K562 (cell line): Measurements from ENCODE around the gene RBP3. TPM values are rescaled to one million over a fixed set of nuclear protein-coding genes. Genes with fewer than 3 reads are reported as not detected.

Source experiments
- ATAC-seq: fragments of 200-7000 bp; cut with Tn5 transposase; 3 replicates; pipeline ENCODE4 v1.9.1; 2020; ENCODE audit warnings: moderate library complexity
- BruUV-seq: library from RNA; stranded (reverse); fragments of 400-500 nt; replicated peaks from 2 replicates; lab custom pipeline; 2021; lab: Mats Ljungman, UMichigan
- CTCF ChIA-PET: fragments of 300-600 bp; formaldehyde crosslinking; extraction: SDS; loops from one replicate; lab custom pipeline; 2021; ENCODE audit warnings: low intra/inter-chr PET ratio; lab: Yijun Ruan, JAX
- POLR2A ChIA-PET: fragments of 300-600, 350-650 bp; sonication (Branson Sonifier 250); formaldehyde crosslinking; extraction: SDS; loops from one replicate; lab custom pipeline; 2021; ENCODE audit warnings: antibody characterized with exemption, inconsistent platforms; lab: Yijun Ruan, JAX
- DNase-seq, 4 experiments: peaks; one replicate each; pipeline versions ENCODE4 v3.0.0 to v3.0.0-alpha.2; 2011 to 2018; ENCODE audit warnings: low spot score in 3 of 4, mixed read lengths in 3 of 4; ENCODE audit errors: extremely low read depth in 1 of 4
- FAIRE-seq: peaks from 2 replicates; lab custom pipeline; 2011; peaks lifted over from hg19 to GRCh38; lab: Jason Lieb, UNC
- H2AFZ ChIP-seq: 2 replicates; pipeline ENCODE4 v1.6.0; 2011; ENCODE audit warnings: low read depth, low read length, control low read depth, inconsistent platforms
- H3K27ac ChIP-seq: fragments of 200-600 bp; 3 replicates; pipeline ENCODE4 v1.8.0; 2011; ENCODE audit warnings: low read depth, mild to moderate bottlenecking, control low read depth, inconsistent platforms, low read length, moderate library complexity, mixed read lengths; ENCODE audit errors: extremely low read depth
- H3K27me3 ChIP-seq, 2 experiments: fragments of 300-600 bp in 1 of 2; 2 replicates in 1 of 2; 3 replicates in 1 of 2; pipeline versions ENCODE4 v1.6.0 to v1.8.0; 2011; ENCODE audit warnings: inconsistent platforms in 2 of 2, low read length in 2 of 2, mild to moderate bottlenecking in 1 of 2, mixed read lengths in 1 of 2, moderate library complexity in 1 of 2; ENCODE audit not compliant: control insufficient read depth in 2 of 2, insufficient read depth in 2 of 2
- H3K36me3 ChIP-seq: fragments of 300-600 bp; 3 replicates; pipeline ENCODE4 v1.8.0; 2011; ENCODE audit warnings: mild to moderate bottlenecking, low read length, inconsistent platforms; ENCODE audit not compliant: control insufficient read depth, insufficient read depth
- H3K4me1 ChIP-seq, 2 experiments: fragments of 200-600 bp in 1 of 2; replicated peaks in 1 of 2; 2 replicates in 1 of 2; 3 replicates in 1 of 2; pipeline versions ENCODE4 v1.5.1 to v1.8.0; 2011; ENCODE audit warnings: inconsistent platforms in 2 of 2, low read length in 2 of 2, mild to moderate bottlenecking in 1 of 2, mixed read lengths in 1 of 2, moderate library complexity in 1 of 2; ENCODE audit not compliant: control insufficient read depth in 2 of 2, insufficient read depth in 2 of 2
- H3K4me2 ChIP-seq: 2 replicates; pipeline ENCODE4 v1.6.1; 2011; ENCODE audit warnings: low read length, control low read depth, inconsistent platforms, mixed read lengths; ENCODE audit not compliant: insufficient read depth
- H3K4me3 ChIP-seq: fragments of 200-600 bp; sonication (generic), shearing (Covaris generic); 2 replicates; pipeline ENCODE4 v1.5.1; 2016; ENCODE audit warnings: control low read depth, inconsistent platforms
- H3K79me2 ChIP-seq: fragments of 200-600 bp; 3 replicates; pipeline ENCODE4 v1.8.0; 2011; ENCODE audit warnings: low read length, inconsistent platforms; ENCODE audit not compliant: control insufficient read depth, insufficient read depth
- H3K9ac ChIP-seq, 2 experiments: 2 replicates each; pipeline versions ENCODE4 v1.6.0 to v1.6.1; 2011; ENCODE audit warnings: low read depth in 2 of 2, low read length in 2 of 2, control low read depth in 1 of 2, inconsistent platforms in 1 of 2, mild to moderate bottlenecking in 1 of 2, mixed read lengths in 1 of 2; ENCODE audit not compliant: insufficient read depth in 1 of 2
- H3K9me1 ChIP-seq: one replicate; pipeline ENCODE4 v1.6.0; 2011; ENCODE audit warnings: inconsistent platforms, mild to moderate bottlenecking, low read length, moderate library complexity; ENCODE audit not compliant: control insufficient read depth, insufficient read depth
- H3K9me3 ChIP-seq: replicated peaks from 2 replicates; pipeline ENCODE4 v1.5.1; 2011; ENCODE audit warnings: low read depth, low read length, inconsistent platforms; ENCODE audit not compliant: control insufficient read depth, insufficient read depth
- H4K20me1 ChIP-seq: replicated peaks from 2 replicates; pipeline ENCODE4 v1.6.1; 2011; ENCODE audit warnings: low read length, inconsistent platforms, mixed read lengths; ENCODE audit not compliant: control insufficient read depth, insufficient read depth
- ELF1 ChIP-seq: fragments of 200-800 bp; sonication (Bioruptor generic); IDR thresholded peaks from 2 replicates; pipeline ENCODE4 v1.6.1; 2016; ENCODE audit warnings: missing genetic modification characterization, missing compliant biosample characterization
- GABPB1 ChIP-seq: sonication (generic); formaldehyde crosslinking; IDR thresholded peaks from 2 replicates; pipeline ENCODE4 v1.8.0; 2022; ENCODE audit warnings: mild to moderate bottlenecking, missing genetic modification reagents
- RBM17 ChIP-seq: fragments of 200-400 bp; formaldehyde crosslinking; IDR thresholded peaks from 2 replicates; pipeline ENCODE4 v1.6.1; 2017; ENCODE audit warnings: low read depth, mild to moderate bottlenecking, low read length, borderline replicate concordance
- RBM22 ChIP-seq: fragments of 200-400 bp; formaldehyde crosslinking; IDR thresholded peaks from 2 replicates; pipeline ENCODE4 v1.6.1; 2018; ENCODE audit warnings: low read length, low read depth; ENCODE audit not compliant: poor library complexity, severe bottlenecking
- SRSF7 ChIP-seq: fragments of 200-400 bp; formaldehyde crosslinking; optimal IDR thresholded peaks from 2 replicates; pipeline ENCODE3; 2017; ENCODE audit warnings: mild to moderate bottlenecking, low read depth, low read length
- TAF7 ChIP-seq: fragments of 450-650 bp; IDR thresholded peaks from 2 replicates; pipeline ENCODE4 v1.6.1; 2016; ENCODE audit warnings: missing genetic modification characterization, missing compliant biosample characterization
- ZNF639 ChIP-seq, 2 experiments: fragments of 200-800 bp in 1 of 2; sonication (Bioruptor generic) in 1 of 2; sonication (generic) in 1 of 2; formaldehyde crosslinking in 1 of 2; IDR thresholded peaks in 1 of 2; conservative IDR thresholded peaks in 1 of 2; 2 replicates each; pipeline versions ENCODE4 v1.5.0 to v1.6.1; 2016 to 2020; ENCODE audit warnings: missing compliant biosample characterization in 1 of 2, missing genetic modification characterization in 1 of 2, missing genetic modification reagents in 1 of 2
- WGBS: fragments of 100-300 bp; shearing (Covaris generic); methylation state at CpG from one replicate; pipeline ENCODE4 v1.1.6; 2016; ENCODE audit warnings: low coverage, mixed read lengths; ENCODE audit not compliant: insufficient coverage; ENCODE audit errors: missing lambda C conversion rate; 5-methylcytosine and 5-hydroxymethylcytosine counted together
- in situ Hi-C: fragments of 300-500 bp; cut with MboI; formaldehyde crosslinking; loops from 4 replicates; pipeline ENCODE4 v1.15.0; 2018; ENCODE audit warnings: inconsistent platforms, mixed read lengths
- intact Hi-C: fragments of 100-400 bp; cut with micrococcal nuclease; formaldehyde crosslinking; loops from 2 replicates; pipeline ENCODE4 v1.14.2; 2022
- polyA plus RNA-seq, 8 experiments: library from polyadenylated mRNA; depleted of rRNA in 4 of 8; stranded (reverse) in 5 of 8; unstranded in 3 of 8; fragments of >200 nt; fragmentation: Nextera tagmentation in 2 of 8; fragmentation: Illumina TruSeq in 1 of 8; extraction: Ambion mirVana in 2 of 8; extraction: Trizol in 1 of 8; gene quantifications; 2 replicates each; pipeline versions ENCODE4 v1.2.1 to v1.2.3, GENCODE V29; 2011 to 2014; ENCODE audit warnings: inconsistent platforms in 1 of 8, missing spikeins in 1 of 8
- total RNA-seq, 7 experiments: library from RNA; depleted of rRNA in 6 of 7; stranded (reverse); fragments of >200 nt in 6 of 7; fragmentation: Illumina TruSeq in 2 of 7; extraction: Trizol in 2 of 7; gene quantifications; 2 replicates each; pipeline versions ENCODE4 v1.2.1 to v1.2.3, GENCODE V29; 2011 to 2021; ENCODE audit warnings: low replicate concordance in 1 of 7

The RBP3 gene
- total and polyA plus RNA-seq, 9 of the 15 experiments (the other 6 are each of a cell fraction or from before 2014, with no cell fraction given): not detected

- ChIA-PET POLR2A (no interaction called here), CTCF (no interaction called here)
- Histone ChIP-seq H3K9ac (no peak overlapping the region), H3K9me3 (no peaks in the 10 kb centered on the region), H3K4me1 (peaks cover 1 to 11% of the 10 kb centered on the region in 2 experiments; a peak in 4 of 5 replicates), H3K27ac (no peak overlapping the region), H4K20me1 (no peaks in the 10 kb centered on the region), H3K4me2 (no peak overlapping the region), H3K27me3 (peaks cover 8 to 29% of the 10 kb centered on the region in 2 experiments; a peak in 3 of 5 replicates), H3K9me1 (no peaks in the 10 kb centered on the region), H3K36me3 (no peaks in the 10 kb centered on the region), H2AFZ (no peak overlapping the region), H3K79me2 (no peaks in the 10 kb centered on the region), H3K4me3 (no peak overlapping the region)
- FAIRE-seq (no peak), ATAC-seq (no peak), DNase-seq (no peak)
- WGBS: 16% methylated on average over 4 of the region's 4 CpGs
- in situ Hi-C loops (no loop called here), intact Hi-C loops (no loop called here)
- BruUV-seq: no TSS peak
- TF ChIP-seq GABPB1 (CRISPR knock-in tag): no peak
- no peak for TF ChIP-seq ELF1 (tag)
- TF ChIP-seq SRSF7: no peak
- TF ChIP-seq RBM22: no peak
- TF ChIP-seq RBM17: no peak
- no peak for TF ChIP-seq TAF7 (tag)
- TF ChIP-seq ZNF639 (CRISPR knock-in tag; conservative IDR thresholded peaks at IDR 0.05 in 1 of 2, IDR thresholded peaks at IDR 0.05 in 1 of 2): no peak
These were observed 53.0 kb downstream of the RBP3 start for GRCh38 chr10:47401210-47401609.
